K562 treated with DMSO at 1 percent for 12 hours (cell line): ENCODE data around the gene CPXM2. TPM values are rescaled to one million over a fixed set of nuclear protein-coding genes. Genes with fewer than 3 reads are reported as not detected.

Source experiments
- total RNA-seq: library from RNA; unstranded; fragments of 300-600 nt; gene quantifications from 2 replicates; pipeline ENCODE4 v1.2.3, GENCODE V29; 2022; ENCODE audit not compliant: insufficient read depth

The CPXM2 gene
- total RNA-seq = not detected in 2 replicates

DNA sequence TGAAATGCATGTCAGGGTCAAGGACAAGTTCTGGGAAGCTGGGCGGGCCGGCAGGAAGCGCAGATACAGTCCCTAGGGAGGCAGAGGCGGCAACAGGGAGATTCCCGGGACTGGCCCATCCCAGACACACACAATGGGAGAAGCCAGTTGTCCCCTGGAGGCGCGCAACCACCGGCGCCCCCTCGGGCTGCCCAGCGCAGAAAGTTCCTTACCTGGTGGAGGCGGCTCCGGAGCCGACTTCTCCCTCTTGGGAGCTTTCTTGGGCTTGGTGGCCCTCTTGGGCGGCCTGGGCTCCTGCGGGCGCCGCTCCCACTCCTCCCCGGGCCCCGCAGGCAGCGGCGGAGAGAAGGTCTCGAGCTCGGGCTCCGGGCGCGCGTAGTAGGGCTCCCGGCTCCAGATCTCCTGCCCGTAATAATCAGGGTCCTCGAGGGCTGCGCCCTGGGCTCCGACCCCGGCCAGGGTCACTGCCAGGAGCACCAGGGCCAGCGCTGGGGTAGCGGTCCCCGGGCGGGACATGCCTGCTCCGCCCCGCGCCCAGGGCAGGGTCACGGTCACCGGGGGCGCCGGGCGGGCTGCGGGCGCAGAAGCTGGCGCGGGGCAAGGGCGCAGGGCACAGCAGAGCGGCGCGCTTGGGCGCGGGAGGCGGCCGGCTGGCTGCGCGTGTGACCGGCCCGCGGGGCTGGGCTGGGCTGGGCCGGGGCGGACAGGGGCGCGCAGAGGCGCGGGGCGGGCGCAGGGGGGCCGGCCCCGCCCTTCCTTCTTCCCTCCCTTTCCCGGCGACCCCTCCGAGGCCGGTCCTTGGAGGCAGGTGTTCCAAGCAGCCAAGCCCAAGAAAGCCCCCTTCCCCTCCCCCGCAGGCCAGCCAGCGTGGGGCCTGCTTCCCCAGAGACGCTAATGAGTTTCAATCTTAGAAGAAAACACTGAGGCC lies at the start of gene CPXM2:
Gene CPXM2, minus strand, starts transcription at position 664 of the 928 bp plus-strand sequence. Its CDS starts 148 bp downstream, at position 516.

Other genes with a start within 250 kb of the CPXM2 start
- gene GPR26, start 225.5 kb downstream of the CPXM2 start, total RNA-seq = not detected in 2 replicates
- 0.20 TPM in 1 of 2 replicates, not detected in the other for gene CHST15, start 201.8 kb upstream of the CPXM2 start, total RNA-seq